Measurements from ENCODE around the gene KHDRBS1.
"Not testable (repeated sequence)": the region's sequence is repeated elsewhere in the genome, so short reads cannot be mapped to it uniquely, and the experiment has no call there.

Gene KHDRBS1

DNA sequence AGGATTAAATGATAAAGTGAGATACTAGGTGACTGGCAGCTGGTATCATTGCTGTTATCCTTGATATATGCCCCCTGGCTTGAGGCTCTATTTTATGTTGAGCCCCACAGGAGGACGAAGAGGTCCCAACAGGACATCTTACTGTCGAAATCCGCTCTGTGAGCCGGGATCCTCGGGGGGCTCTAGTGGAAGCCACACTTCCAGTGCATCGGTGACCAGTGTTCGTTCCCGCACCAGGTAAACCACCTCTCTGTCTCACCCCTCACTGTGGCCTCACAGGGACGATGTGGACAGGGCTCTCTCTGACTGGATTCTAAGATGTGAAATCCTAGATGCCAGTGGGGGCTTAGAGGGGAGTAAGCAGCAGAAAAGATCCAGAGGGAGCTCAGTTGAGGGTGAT lies 61.2 kb downstream of the KHDRBS1 start:
- Histone ChIP-seq H3K36me3 (ENCODE audit: control insufficient read depth, insufficient read depth, low read length) (peaks cover 45% of the 10 kb centered on the region), H3K27ac (ENCODE audit: low read depth, low read length, severe bottlenecking) (no peak overlapping the region), H3K4me3 (ENCODE audit: extremely low read depth, insufficient read depth, low read length, poor library complexity, severe bottlenecking) (no peak overlapping the region), H3K9me3 (ENCODE audit: control insufficient read depth, low read length) (peaks cover 5% of the 10 kb centered on the region), H3K4me1 (ENCODE audit: control insufficient read depth, insufficient read depth, low read length, poor library complexity, severe bottlenecking) (peaks cover 7% of the 10 kb centered on the region)
- WGBS, 2 experiments (ENCODE audit: insufficient coverage in 2 of 2), result 98% methylated on average over 5 to 9 of the region's 9 CpGs

DNA sequence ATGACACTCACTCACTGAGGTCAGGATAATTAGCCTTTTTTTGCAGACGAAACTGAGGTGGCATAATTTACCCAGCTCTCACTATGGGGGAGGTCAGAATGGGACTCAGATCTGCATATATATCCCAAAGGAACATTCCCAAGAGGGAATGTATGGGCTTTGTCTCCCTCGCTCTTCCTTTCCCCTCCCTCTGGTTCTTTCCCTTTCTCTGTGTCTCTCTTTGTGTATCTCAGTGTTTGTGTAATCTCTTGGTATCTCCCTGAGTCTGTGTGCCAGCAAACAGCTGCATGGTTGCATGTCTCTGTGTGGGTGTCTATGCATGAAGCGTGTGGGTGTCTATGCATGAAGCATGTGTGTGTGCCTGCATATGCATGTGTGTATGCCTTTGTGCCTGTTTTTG lies 63.8 kb downstream of the KHDRBS1 start:
- Histone ChIP-seq H3K36me3 (ENCODE audit: control insufficient read depth, insufficient read depth, low read length) (peaks cover 68% of the 10 kb centered on the region), H3K27ac (ENCODE audit: low read depth, low read length, severe bottlenecking) (no peak overlapping the region), H3K9me3 (ENCODE audit: control insufficient read depth, low read length) (no peaks in the 10 kb centered on the region), H3K4me1 (ENCODE audit: control insufficient read depth, insufficient read depth, low read length, poor library complexity, severe bottlenecking) (peaks cover 7% of the 10 kb centered on the region), H3K4me3 (ENCODE audit: extremely low read depth, insufficient read depth, low read length, poor library complexity, severe bottlenecking) (no peak overlapping the region)
- WGBS, 2 experiments (ENCODE audit: insufficient coverage in 2 of 2), result 88 to 100% methylated on average over 1 of the region's 3 CpGs

DNA sequence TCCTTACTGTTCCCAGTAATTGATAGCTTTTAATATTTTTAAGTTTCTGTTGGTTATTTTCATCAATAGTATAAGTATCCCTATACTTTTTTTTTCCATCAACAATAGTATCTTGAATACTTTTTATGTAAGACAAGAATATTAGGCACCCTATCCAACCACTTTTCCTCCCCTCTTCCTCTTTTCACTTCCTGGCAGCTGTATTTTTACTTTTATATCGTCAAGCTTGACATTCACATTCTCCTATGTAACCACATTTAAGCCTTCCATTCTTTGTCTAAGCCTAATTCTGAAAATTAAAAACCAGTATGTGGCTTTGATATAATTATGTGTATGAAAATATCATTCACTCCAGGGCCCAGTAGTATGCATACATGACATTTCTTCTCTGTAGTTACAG lies 68.4 kb downstream of the KHDRBS1 start:
- no peak overlapping the region for H3K4me3 ChIP-seq (ENCODE audit: extremely low read depth, insufficient read depth, low read length, poor library complexity, severe bottlenecking)
- H3K27ac ChIP-seq (ENCODE audit: low read depth, low read length, severe bottlenecking), result no peak overlapping the region
- H3K36me3 ChIP-seq (ENCODE audit: control insufficient read depth, insufficient read depth, low read length), result peaks cover 74% of the 10 kb centered on the region
- no peaks in the 10 kb centered on the region for H3K9me3 ChIP-seq (ENCODE audit: control insufficient read depth, low read length)
- WGBS, 2 experiments (ENCODE audit: insufficient coverage in 2 of 2), result 88% methylated on average over 1 of the region's 1 CpG; no CpG with 5 or more reads in 1 of the 2 experiments
- no peaks in the 10 kb centered on the region for H3K4me1 ChIP-seq (ENCODE audit: control insufficient read depth, insufficient read depth, low read length, poor library complexity, severe bottlenecking)

DNA sequence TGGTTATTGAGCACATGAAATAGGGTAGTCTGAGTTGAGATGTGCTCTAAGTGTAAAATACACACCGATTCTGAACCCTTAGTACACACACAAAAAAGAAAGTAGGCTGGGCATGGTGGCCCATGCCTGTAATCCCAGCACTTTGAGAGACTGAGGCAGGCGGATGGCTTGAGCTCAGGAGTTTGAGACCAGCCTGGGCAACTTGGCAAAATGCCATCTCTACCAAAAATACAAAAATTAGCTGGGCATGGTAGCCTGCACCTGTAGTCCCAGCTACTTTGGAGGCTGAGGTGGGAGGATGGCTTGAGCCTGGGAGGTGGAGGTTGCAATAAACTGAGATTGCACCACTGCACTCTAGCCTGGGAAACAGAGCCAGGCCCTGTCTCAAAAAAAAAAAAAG lies 72.7 kb downstream of the KHDRBS1 start:
- not testable (repeated sequence) for H3K4me1 ChIP-seq (ENCODE audit: control insufficient read depth, insufficient read depth, low read length, poor library complexity, severe bottlenecking); H3K4me3 ChIP-seq (ENCODE audit: extremely low read depth, insufficient read depth, low read length, poor library complexity, severe bottlenecking); H3K27ac ChIP-seq (ENCODE audit: low read depth, low read length, severe bottlenecking); H3K9me3 ChIP-seq (ENCODE audit: control insufficient read depth, low read length)
- 94 to 100% methylated on average over 1 to 2 of the region's 2 CpGs for WGBS, 2 experiments (ENCODE audit: insufficient coverage in 2 of 2)
- H3K36me3 ChIP-seq (ENCODE audit: control insufficient read depth, insufficient read depth, low read length), result peaks cover 59% of the 10 kb centered on the region

DNA sequence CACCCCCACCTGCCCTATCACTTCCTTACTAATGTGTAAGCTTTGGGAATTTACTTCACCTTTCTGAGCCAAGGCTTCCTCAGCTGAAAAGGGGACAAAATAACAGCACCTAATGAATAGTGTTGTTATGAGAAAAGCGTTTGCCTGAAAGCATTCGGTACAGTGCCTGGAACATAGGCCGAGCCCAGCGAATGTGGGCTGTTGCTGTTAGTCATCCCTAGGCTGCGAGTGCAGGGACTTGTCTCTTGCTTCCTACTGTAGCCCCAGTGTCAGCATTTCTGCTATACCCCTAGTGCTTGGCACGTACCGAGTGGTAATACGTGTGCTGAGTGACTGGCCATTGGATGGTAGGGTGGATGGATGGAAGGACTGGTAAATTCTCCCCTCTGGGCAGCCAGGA lies 77.5 kb downstream of the KHDRBS1 start:
- Histone ChIP-seq H3K27ac (ENCODE audit: low read depth, low read length, severe bottlenecking) (no peak overlapping the region), H3K4me3 (ENCODE audit: extremely low read depth, insufficient read depth, low read length, poor library complexity, severe bottlenecking) (no peak overlapping the region), H3K36me3 (ENCODE audit: control insufficient read depth, insufficient read depth, low read length) (peaks cover 80% of the 10 kb centered on the region), H3K9me3 (ENCODE audit: control insufficient read depth, low read length) (no peaks in the 10 kb centered on the region), H3K4me1 (ENCODE audit: control insufficient read depth, insufficient read depth, low read length, poor library complexity, severe bottlenecking) (no peaks in the 10 kb centered on the region)
- 95 to 96% methylated on average over 8 of the region's 8 CpGs for WGBS, 2 experiments (ENCODE audit: insufficient coverage in 2 of 2)

DNA sequence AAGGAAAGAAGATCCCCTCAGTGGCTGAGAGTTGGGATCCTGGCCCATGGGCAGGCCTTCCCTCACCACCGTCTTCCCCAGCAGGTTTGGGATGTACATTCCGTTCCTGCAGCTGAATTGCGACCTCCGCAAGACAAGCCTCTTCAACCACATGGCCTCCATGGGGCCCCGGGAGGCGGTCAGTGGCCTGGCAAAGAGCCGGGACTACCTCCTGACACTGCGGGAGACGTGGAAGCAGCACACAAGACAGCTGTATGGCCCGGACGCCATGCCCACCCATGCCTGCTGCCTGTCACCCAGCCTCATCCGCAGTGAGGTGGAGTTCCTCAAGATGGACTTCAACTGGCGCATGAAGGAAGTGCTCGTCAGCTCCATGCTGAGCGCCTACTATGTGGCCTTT lies 77.9 kb downstream of the KHDRBS1 start:
- Histone ChIP-seq H3K36me3 (ENCODE audit: control insufficient read depth, insufficient read depth, low read length) (peaks cover 80% of the 10 kb centered on the region), H3K27ac (ENCODE audit: low read depth, low read length, severe bottlenecking) (no peak overlapping the region), H3K9me3 (ENCODE audit: control insufficient read depth, low read length) (no peaks in the 10 kb centered on the region), H3K4me1 (ENCODE audit: control insufficient read depth, insufficient read depth, low read length, poor library complexity, severe bottlenecking) (no peaks in the 10 kb centered on the region), H3K4me3 (ENCODE audit: extremely low read depth, insufficient read depth, low read length, poor library complexity, severe bottlenecking) (no peak overlapping the region)
- 97 to 98% methylated on average over 15 of the region's 15 CpGs for WGBS, 2 experiments (ENCODE audit: insufficient coverage in 2 of 2)
